ENCODE data around the gene USP24.
"Not testable (repeated sequence)": the region's sequence is repeated elsewhere in the genome, so short reads cannot be mapped to it uniquely, and the experiment has no call there.

The USP24 gene

GRCh38 chr1:55154616-55155015, 60.5 kb downstream of the USP24 start:
- DNase-seq, result no peak

GRCh38 chr1:55153031-55153430, 62.1 kb downstream of the USP24 start:
- no peak for DNase-seq

GRCh38 chr1:55150880-55151588, 64.1 kb downstream of the USP24 start:
- no peak for DNase-seq

GRCh38 chr1:55148676-55149075, 66.5 kb downstream of the USP24 start:
- DNase-seq, result no peak

GRCh38 chr1:55147524-55147923, 67.6 kb downstream of the USP24 start:
- DNase-seq, result no peak

- no peak for DNase-seq
Measured at GRCh38 chr1:55146781-55147180, 68.4 kb downstream of the USP24 start.

GRCh38 chr1:55144886-55145285, 70.3 kb downstream of the USP24 start:
- DNase-seq, result no peak

GRCh38 chr1:55143684-55144083, 71.5 kb downstream of the USP24 start:
- no peak for DNase-seq

- no peak for DNase-seq
Measured at GRCh38 chr1:55141295-55141893, 73.8 kb downstream of the USP24 start.

- DNase-seq, result no peak
Measured at GRCh38 chr1:55140546-55140983, 74.6 kb downstream of the USP24 start.

GRCh38 chr1:55140137-55140536, 75.0 kb downstream of the USP24 start:
- no peak for DNase-seq

GRCh38 chr1:55138823-55139222, 76.3 kb downstream of the USP24 start:
- no peak for DNase-seq

GRCh38 chr1:55134152-55134808, 80.9 kb downstream of the USP24 start:
- DNase-seq, result no peak

GRCh38 chr1:55131801-55132200, 83.4 kb downstream of the USP24 start:
- DNase-seq, result no peak

- DNase-seq, result no peak
Measured at GRCh38 chr1:55131218-55131617, 83.9 kb downstream of the USP24 start.

- no peak for DNase-seq
Measured at GRCh38 chr1:55129194-55129728, 85.9 kb downstream of the USP24 start.

- DNase-seq, result no peak
Measured at GRCh38 chr1:55128418-55128995, 86.7 kb downstream of the USP24 start.

GRCh38 chr1:55127827-55128343, 87.3 kb downstream of the USP24 start:
- DNase-seq, result no peak

GRCh38 chr1:55124470-55124869, 90.7 kb downstream of the USP24 start:
- DNase-seq, result no peak

GRCh38 chr1:55120538-55120937, 94.6 kb downstream of the USP24 start:
- no peak for DNase-seq

GRCh38 chr1:55118651-55119329, 96.4 kb downstream of the USP24 start:
- no peak for DNase-seq

GRCh38 chr1:55117941-55118340, 97.2 kb downstream of the USP24 start:
- no peak for DNase-seq

GRCh38 chr1:55109005-55109404, 106.2 kb downstream of the USP24 start:
- not testable (repeated sequence) for DNase-seq

Measured in cortex of kidney (tissue), 1 donor.